ENCODE results near the gene SLC4A11.

DNA sequence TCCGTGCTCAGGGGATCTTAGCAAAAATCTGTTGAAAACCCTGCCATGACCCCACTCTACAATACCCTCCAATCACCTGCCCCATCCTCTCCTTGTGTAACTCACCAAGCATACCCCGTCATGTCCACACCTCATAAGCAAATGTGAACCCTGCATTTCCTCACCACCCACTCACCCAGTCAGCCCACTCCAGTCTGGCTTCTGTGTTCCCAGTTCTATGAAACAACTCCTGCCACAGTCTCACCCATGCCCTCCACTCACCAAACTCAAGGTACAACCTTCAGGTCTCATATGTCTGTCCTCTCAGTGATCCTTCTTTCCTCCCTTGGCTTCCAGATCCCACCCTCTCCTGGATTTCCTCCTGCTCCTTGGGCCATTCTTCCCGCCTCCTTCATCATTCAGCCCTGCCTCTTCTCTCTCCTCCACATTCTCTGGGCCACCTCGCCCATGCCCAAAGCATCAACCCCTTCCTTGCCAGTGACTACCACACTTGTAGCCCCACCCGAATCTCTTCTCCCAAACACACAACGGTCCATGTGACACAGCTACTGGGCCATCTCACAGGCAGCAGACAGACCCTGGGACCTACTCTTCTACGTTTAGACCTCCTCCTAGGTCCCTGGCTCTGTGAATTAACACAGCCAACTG, 43.3 kb downstream of the SLC4A11 start:
- no peak for TF ChIP-seq CTCF (IDR thresholded peaks at IDR 0.05)
- TF ChIP-seq POLR2A (IDR thresholded peaks at IDR 0.05), result no peak
